GM21515 (cell line): ENCODE measurements around the gene HSPD1.
A peak's percentile ranks its signal among the peaks of the same experiment; 100 is the strongest.
"Not testable (repeated sequence)": the region's sequence is repeated elsewhere in the genome, so short reads cannot be mapped to it uniquely, and the experiment has no call there.

Experiments
- ATAC-seq: cut with Tn5 transposase; IDR thresholded peaks from one replicate; pipeline ENCODE4 v1.9.1; 2021; ENCODE audit not compliant: unreplicated experiment

Gene HSPD1

DNA sequence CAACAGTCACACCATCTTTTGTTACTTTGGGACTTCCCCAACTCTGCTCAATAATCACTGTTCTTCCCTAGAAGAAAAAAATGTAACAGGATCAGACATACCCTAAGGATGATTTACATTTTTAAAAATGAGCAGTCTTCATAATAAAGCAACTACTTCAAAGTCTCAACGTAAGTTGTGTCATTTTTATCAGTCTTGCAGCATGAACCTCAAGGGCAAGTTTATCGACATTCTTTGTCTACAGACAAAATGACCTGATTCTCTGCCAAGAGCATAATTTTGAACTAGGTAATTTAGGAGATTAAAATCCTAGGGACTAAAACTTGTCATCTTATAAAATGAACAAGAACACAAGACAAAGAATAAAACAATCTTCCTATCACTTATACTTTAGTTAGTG, 2.3 kb downstream of the HSPD1 start:
- ATAC-seq: no peak

DNA sequence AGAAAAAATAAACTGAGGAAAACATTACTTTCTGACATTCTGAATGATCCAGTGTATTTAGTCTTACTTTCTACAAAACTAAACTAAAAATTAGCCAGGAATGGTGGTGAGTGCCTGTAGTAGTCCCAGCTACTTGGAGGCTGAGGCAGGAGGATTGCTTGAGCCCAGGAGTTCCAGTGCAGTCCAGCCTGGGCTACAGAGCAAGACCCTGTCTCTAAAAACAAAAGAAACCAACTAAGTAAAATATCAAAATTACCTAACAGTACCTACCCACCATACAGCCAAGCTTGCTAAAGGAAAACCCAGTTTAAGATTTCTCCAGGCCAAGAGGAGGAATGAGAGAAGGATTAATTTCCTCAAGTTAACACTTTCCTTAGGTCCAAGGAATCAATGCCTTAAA, 2.9 kb downstream of the HSPD1 start:
- ATAC-seq: no peak

DNA sequence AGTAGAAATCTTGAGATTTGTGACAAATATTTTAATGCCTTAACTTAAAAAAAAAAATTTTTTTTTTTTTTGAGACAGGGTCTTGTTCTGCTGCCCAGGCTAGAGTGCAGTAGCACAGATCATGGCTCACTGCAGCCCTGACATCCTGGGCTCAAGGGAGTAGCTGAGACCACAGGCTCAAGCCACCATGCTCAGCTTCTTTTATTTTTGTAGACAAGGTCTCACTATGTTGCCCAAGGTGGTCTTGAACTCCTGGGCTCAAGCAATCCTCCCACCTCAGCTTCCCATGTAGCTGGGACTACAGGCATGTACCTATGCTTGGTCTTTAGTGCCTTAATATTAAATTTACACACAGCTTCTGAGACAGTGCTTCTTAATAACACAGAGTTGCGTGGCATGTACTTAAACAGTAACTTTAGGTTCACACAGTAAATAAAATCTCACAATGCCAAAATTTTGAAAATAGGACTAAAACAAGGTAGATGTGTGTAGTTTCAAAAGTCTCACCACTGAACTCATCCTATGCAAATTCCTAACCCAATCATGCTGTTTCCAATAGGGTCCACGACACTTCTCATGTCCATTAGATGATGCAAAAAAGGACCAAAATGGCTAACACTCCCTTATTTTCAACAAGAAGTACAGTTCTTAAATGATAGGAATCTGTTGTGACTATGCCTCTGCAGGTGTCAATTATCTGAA, 4.1 kb downstream of the HSPD1 start:
- no peak for ATAC-seq

DNA sequence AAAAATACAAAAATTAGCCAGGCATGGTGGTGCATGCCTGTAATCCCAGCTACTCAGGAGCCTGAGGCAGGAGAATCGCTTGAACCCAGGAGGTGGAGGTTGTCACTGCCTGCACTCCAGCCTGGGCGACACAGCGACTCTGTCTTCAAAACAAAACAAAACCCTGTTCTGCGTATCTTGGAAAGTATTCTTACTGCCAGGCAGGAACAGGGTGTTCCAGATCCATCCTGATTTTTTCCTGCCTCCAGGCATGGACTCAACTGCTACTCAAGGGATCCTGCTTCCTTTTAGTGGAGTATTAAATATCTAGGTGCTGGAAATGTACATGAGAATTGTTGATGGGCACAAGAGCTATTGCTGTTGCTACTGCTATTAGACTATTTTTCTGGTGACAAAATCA, 12.3 kb downstream of the HSPD1 start:
- no peak for ATAC-seq

DNA sequence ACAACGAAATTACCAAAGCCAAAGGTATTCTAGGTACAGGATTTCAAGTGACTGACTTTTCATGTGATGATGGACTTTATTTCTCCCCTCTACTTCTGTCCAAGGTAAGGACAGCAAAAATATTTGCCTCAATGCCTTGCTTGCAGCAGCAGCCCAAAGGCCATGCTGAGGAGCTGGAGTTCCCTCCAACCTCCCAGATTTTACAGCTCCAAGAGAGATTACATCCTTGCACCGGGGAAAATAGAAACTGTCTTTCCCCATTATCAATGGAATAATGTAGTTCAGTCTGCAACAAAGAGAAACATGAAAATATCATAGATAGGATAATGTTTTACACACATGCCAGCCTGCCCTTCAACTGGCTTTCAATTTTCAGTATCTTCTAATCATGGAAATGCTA, 13.5 kb downstream of the HSPD1 start:
- no peak for ATAC-seq

DNA sequence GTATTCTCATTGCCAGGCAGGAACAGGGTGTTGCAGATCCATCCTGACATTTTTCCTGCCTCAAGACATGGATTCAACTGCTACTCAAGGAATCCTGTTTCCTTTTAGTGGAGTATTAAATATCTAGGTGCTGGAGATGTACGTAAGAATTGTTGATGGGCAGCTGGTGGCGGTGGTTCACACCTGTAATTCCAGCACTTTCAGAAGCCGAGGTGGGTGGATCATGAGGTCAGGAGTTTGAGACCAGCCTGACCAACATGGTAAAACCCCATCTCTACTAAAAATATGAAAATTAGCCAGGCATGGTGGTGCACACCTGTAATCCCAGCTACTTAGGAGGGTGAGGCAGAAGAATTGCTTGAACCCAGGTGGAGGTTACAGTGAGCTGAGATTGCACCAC, 15.4 kb downstream of the HSPD1 start:
- not testable (repeated sequence) for ATAC-seq

DNA sequence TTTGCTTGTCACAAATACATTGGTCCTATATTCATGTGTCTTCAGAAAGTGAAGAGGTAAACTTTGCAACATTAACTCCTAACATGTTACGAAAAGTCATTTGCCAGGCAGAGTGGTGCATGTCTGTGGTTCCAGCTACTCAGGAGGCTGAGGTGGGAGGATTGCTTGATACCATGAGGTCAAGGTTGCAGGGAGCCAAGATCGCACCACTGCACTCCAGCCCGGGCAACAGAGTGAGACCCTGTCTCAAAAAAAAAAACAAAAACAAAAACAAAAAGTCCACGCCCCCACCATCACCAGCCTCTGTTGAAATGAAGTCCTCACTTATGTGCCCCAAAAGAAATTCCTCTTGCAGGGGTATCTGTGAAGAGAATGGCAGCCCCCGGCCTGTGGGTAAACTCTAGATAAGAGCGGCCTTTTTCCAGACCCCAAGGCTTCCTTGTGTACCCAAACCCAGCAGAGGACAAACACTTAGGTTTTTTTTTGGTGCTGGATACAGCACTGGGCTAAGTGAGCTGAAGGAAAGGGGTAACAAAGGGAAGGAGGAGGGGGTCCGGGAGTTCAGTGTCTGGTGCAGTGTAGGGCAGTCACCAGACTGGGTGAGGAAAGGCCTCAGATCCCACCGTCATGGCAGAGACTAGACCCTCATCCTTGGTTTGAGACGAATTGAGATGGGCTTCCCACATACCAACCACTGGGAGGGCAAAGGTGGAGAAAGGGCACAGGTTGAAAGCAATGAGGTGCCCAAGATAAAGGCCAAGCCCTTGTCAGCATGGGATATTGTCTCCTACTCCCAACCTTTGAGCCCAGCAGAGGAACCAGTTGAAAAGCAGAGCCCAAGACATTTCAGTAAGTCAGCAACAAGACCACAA, 19.2 kb downstream of the HSPD1 start:
- ATAC-seq: no peak

DNA sequence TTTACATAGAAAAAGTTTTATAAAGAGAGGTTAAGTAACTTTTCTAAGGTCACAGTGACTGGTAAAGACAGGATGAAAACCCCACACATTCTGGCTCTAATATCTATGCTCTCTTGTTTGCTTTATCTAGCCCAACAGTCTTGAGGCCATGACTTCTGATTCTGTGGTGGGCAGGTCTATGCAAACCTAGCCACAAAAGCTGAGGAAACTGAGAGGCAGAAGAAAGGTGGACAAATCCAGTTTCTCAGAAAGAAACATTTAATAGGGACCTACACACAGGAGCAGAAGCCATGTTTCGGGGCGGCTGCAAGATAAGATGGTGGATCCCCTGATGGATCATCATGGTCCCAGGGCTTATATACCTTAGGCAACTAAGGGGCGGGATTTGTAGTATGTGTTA, 21.8 kb downstream of the HSPD1 start:
- ATAC-seq: no peak

DNA sequence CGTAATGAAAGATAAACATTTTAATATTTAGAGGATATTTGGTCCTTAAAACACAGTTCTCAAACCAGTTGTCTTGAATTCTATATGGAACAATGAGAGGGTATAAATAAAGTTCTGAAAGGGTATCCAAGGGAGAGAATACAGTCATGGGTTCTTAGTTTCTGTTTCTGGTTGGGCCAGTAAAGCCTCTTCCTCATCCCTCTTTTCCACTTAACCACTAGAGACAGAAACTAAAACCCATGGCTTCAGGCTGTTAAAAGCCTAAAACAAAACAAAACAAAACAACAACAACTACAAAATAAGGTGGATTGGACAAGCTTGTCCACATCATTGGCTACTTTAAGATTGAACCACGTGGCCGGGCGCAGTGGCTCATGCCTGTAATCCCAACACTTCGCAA, 27.5 kb downstream of the HSPD1 start:
- no peak for ATAC-seq

DNA sequence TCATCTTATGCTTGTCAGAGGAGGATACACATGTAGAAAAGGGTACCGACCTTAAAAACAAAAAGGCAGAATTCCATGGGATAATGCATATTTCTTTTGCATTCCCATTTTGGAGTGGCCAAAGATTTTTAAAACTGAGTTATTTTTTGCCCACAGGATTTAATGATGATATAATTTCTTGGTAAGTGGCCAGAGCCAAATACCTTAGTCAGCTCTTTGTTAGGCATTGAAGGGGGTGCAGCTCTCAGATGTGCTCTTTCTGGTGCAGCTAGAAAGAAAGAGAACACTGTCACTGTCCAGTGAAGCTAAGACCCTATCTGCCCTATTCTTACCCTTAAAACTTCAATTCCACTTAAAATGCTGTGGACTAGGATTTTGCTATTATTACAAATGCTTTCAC, 35.5 kb downstream of the HSPD1 start:
- ATAC-seq: no peak

DNA sequence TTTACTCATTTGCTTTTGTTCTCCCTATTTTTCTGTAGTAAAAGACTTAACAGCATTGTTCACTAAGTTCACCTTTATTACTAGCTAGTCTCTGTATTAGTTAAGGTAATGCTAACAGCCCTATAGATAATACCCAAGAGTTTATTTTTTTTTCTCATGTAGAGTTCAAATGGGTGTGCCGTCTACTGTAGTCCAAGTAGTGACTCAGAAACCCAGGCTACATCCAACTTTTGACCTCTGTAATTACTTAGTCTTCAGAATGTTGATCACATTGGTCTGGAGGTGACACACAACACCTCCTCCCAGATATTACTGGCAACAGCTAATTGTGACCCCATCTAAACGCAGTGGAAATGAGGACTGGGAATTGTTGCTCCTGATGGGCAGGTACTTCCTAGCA, 38.6 kb downstream of the HSPD1 start:
- no peak for ATAC-seq

DNA sequence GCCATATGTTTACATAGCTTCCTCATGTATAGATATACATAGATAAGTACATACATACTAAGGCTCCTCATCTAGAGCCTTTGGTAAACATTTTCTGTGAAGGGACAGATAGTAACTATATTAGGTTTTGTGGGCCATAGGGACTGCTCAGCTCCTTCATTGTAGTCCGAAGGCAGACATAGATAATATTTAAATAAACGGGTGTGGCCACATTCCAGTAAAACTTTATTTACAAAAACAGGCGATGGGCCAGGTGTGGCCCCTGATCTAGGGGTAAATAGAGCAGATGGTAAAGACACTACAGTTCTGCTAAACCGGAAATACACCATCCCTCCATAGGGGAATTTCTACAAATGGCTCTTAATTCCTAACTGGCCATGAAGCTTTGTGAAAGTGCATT, 39.0 kb downstream of the HSPD1 start:
- no peak for ATAC-seq

DNA sequence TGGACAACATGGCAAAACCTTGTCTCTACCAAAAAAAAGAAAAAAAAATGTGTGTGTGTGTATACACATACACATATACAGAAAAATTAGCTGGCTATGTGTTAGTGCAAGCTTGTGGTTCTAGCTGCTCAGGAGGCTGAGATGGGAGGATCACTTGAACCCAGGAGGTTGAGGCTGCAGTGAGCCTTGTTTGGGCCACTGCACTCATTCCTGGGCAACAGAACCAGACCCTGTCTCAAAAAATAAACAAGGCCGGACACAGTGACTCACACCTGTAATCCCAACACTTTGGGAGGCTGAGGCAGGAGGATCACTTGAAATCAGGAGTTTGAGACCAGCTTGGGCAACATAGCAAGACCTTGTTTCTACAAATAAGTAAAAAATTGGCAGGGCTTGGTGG, 44.2 kb downstream of the HSPD1 start:
- no peak for ATAC-seq

DNA sequence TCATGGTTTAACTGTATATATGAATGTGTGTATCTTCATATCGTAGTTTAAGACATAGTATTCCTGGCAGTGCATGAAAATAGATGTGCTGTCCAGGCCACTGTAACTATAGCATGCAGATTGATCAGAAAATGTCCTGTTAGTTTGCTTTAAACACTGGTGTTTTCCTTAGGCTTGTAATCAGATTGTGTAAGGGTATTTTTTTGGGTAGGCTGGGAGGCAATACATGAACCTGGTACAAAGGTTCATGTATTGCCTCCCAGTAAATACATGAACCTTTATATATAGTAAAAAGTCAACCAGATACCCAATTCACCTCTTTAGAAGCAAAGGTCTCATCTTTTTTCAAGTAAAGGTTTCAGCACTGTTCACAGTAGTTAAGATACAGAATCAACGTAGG, 44.7 kb downstream of the HSPD1 start:
- no peak for ATAC-seq

DNA sequence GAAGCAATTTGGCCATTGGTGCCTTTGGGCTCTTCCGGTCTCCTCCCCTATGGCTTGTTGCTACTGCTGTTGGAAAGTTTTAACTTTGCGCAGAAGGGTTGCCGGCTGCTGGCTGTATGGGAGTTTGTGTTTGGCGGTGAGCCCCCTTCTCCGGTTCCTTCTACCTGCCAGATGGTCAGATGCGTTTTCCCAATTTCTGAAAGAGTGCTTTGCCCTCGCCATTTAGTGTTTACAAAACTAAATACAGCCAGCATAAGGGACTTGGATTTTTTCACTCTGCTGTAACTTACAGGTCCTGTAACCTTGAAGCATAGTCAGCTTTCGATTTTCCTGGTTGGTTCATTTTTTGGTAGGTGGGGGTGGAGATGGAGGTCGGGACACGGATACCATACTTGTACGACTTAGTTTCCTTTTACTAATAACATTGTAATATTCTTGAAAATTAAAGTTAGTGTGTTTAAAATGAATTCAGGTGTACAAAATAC, 45.7 kb downstream of the HSPD1 start:
- peak; percentile 30 for ATAC-seq

DNA sequence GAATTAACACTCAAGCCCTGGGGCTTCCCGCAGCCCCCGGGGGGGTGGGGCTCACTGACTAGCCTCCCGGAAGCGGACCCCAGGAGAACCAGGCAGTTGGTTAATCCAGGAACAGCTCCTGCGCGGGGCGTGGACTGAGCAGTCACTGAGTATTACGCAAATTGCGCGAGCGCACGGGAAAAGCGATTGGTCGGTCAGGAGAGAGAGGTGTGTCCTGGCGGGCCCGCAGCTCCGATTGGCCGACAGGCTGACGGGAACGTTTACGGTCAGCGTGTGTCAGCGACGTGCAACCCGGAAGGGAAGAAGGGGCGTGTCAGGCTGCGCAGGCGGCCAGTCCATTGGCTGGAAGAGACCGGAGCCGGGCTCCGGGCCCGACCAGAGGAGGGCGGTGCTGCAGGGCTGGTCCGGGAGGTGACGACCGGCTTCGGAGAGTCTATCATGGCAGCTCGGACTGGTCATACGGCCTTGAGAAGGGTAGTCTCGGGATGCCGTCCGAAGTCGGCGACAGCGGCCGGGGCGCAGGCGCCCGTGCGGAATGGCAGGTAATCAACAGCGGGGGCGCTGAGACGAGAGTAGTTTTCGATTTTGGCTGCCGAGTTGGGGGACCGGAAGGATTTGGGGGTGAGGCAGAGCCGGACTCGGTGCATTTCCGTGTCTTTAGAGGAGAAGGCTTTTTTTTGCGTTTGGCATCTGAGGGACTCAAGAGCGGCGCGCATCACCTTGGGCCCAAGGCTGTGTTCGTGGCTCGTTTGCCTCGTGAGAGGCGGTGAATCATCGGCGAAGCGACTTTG, 46.3 kb downstream of the HSPD1 start, which contains the start of gene COQ10B:
Gene COQ10B, plus strand, starts transcription at position 430 of the 791 bp plus-strand sequence. Its CDS starts 9 bp downstream, at position 439.
- ATAC-seq: peak; percentile 95

DNA sequence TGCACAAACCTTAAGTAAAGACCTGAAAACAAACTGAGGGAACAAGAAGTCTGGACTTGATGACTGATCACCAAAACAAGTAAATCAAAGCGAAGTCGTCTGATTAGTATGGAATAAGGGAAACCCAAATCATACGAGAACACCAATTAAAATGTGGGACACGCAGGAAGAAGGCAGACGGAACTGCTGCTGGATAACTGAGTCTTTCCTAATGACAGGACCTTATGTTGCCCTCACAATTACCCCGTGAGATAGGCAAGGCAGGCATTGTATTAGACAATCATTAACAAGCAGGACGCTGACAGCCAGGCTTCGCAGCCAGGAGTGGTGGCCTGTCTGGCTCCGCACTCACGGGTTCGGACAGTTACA, 46.9 kb downstream of the HSPD1 start:
- ATAC-seq: no peak

DNA sequence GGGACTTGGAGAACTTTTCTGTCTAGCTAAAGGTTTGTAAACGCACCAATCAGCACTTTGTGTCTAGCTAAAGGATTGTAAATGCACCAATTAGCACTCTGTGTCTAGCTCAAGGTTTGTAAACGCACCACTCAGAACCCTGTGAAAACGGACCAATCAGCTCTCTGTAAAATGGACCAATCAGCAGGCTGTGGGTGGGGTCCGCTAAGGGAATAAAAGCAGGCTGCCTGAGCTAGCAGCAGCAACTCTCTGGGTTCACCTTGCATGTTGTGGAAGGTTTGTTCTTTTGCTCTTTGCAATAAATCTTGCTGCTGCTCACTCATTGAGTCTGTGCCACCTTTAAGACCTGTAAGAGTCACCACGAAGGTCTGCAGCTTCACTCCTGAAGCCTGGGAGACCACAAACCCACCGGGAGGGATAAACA, 48.7 kb downstream of the HSPD1 start:
- not testable (repeated sequence) for ATAC-seq

DNA sequence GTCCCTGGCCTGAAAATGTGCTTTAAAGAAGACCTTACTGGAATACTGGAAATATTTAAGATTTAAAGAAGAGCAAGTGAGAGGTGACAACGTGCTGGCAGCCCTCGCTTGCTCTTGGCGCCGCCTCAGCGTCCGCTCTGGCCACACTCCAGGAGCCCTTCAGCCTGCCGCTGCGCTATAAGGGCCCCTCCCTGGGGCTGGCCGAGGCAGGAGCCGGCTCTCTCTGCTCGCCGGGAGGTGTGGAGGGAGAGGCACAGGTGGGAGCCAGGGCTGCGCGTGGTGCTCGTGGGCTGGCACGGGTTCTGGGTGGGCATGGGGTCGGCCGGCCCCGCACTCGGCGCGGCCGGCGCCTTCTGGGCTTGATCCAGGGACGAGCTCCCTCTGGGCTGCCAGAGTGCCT, 49.2 kb downstream of the HSPD1 start:
- ATAC-seq: no peak

DNA sequence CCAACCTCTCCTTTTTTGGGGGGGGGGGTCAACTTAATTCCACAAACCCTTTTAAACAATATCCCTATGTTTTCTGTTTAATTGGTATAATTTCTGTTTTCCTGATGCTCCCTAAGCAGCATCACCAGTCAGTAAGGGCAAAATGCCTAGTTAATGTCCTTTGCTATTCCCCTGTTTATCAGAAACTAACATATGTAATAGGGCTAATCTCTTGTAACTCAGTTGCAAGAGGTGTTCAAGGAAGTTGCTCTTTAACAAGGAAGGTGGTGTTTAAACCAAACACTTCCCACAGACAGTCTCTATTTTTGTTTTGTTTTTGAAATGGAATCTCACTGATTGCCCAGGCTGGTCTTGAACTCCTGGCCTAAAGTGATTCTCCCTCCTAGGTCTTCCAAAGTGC, 52.8 kb downstream of the HSPD1 start:
- ATAC-seq: no peak

DNA sequence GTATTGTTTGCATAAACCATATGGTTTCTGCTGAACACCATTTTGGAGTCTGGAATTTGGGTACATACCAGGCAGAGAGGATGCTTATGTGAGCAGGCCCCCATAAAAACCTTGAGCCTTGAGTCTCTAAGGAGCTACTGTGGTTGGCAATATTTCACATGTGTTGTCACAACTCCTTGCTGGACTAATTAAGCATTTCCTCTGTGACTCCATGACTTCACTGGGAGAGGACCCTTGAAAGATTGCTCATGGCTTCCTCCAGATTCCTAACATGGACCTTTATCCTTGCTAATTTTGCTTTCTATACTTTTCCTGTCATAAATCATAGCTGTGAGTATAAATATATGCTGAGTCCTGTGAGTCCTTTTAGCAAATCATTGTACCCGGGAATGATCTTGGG, 53.9 kb downstream of the HSPD1 start:
- ATAC-seq: no peak
